Neural progenitor cell (in vitro differentiated cells): ENCODE data around the gene INPP5J. TPM values are rescaled to one million over a fixed set of nuclear protein-coding genes. Genes with fewer than 3 reads are reported as not detected.

Experiments
- DNase-seq: peaks from one replicate; pipeline ENCODE4 v3.0.0-alpha.2; 2016; ENCODE audit warnings: low spot score
- H2AFZ ChIP-seq: fragments of 200-600 bp; sonication (generic); replicated peaks from 2 replicates; pipeline ENCODE4 v1.6.1; 2016; ENCODE audit warnings: antibody characterized with exemption
- H3F3A ChIP-seq: fragments of 200-600 bp; sonication (generic); 2 replicates; pipeline ENCODE4 v1.6.1; 2016; ENCODE audit warnings: antibody characterized with exemption, low read depth
- H3K27ac ChIP-seq: fragments of 200-600 bp; sonication (generic); 2 replicates; pipeline ENCODE4 v1.5.1; 2016; ENCODE audit warnings: mild to moderate bottlenecking
- H3K27me3 ChIP-seq: fragments of 200-600 bp; sonication (generic); 2 replicates; pipeline ENCODE4 v1.6.1; 2016; ENCODE audit warnings: mild to moderate bottlenecking, moderate library complexity
- H3K36me3 ChIP-seq: fragments of 200-600 bp; sonication (generic); 2 replicates; pipeline ENCODE4 v1.5.1; 2016
- H3K4me1 ChIP-seq: fragments of 200-600 bp; sonication (generic); 2 replicates; pipeline ENCODE4 v1.6.1; 2016; ENCODE audit warnings: mixed run types
- H3K4me2 ChIP-seq: fragments of 200-600 bp; sonication (generic); 2 replicates; pipeline ENCODE4 v1.6.1; 2016
- H3K4me3 ChIP-seq: fragments of 200-600 bp; sonication (generic); 2 replicates; pipeline ENCODE4 v1.5.1; 2016
- H3K79me2 ChIP-seq: fragments of 200-600 bp; sonication (generic); 2 replicates; pipeline ENCODE4 v1.6.1; 2016; ENCODE audit warnings: low read depth
- H3K9ac ChIP-seq: fragments of 200-600 bp; sonication (generic); 2 replicates; pipeline ENCODE4 v1.6.1; 2016
- H3K9me3 ChIP-seq: fragments of 200-600 bp; sonication (generic); 2 replicates; pipeline ENCODE4 v1.5.1; 2016; ENCODE audit warnings: low read depth
- H4K20me1 ChIP-seq: fragments of 200-600 bp; sonication (generic); 2 replicates; pipeline ENCODE4 v1.6.1; 2016; ENCODE audit warnings: low read depth
- H3K27ac Mint-ChIP-seq: 3 replicates; pipeline ENCODE4 v1.8.0; 2021; ENCODE audit warnings: mixed read lengths
- H3K27me3 Mint-ChIP-seq: 2 replicates; pipeline ENCODE4 v1.8.0; 2022; ENCODE audit warnings: low read depth, mild to moderate bottlenecking, inconsistent platforms, moderate library complexity, mixed read lengths; ENCODE audit not compliant: insufficient read depth
- H3K36me3 Mint-ChIP-seq: 3 replicates; pipeline ENCODE4 v1.8.0; 2021; ENCODE audit warnings: mixed read lengths
- H3K4me1 Mint-ChIP-seq: 3 replicates; pipeline ENCODE4 v1.8.0; 2021; ENCODE audit warnings: mixed read lengths
- H3K4me3 Mint-ChIP-seq: 3 replicates; pipeline ENCODE4 v1.8.0; 2021; ENCODE audit warnings: mild to moderate bottlenecking, moderate library complexity, mixed read lengths
- H3K9me3 Mint-ChIP-seq: 3 replicates; pipeline ENCODE4 v1.8.0; 2020; ENCODE audit warnings: mixed read lengths
- EZH2 ChIP-seq: fragments of 200-600 bp; sonication (generic); IDR thresholded peaks from 2 replicates; pipeline ENCODE4 v1.6.1; 2017; ENCODE audit warnings: antibody characterized with exemption, mild to moderate bottlenecking, moderate library complexity
- EZH2phosphoT487 ChIP-seq: fragments of 200-600 bp; sonication (generic); IDR thresholded peaks from 2 replicates; pipeline ENCODE4 v1.6.1; 2017; ENCODE audit warnings: antibody characterized with exemption
- total RNA-seq: library from RNA; depleted of rRNA; stranded (reverse); fragments of >200 nt; gene quantifications from 2 replicates; pipeline ENCODE4 v1.2.3, GENCODE V29; 2015; ENCODE audit warnings: low replicate concordance
- TF ChIP-seq, protein P1 (sequence below): fragments of 200-600 bp; sonication (generic); IDR thresholded peaks from 2 replicates; pipeline ENCODE4 v1.5.1; 2017; ENCODE audit warnings: antibody characterized with exemption, mild to moderate bottlenecking

INPP5J gene
- total RNA-seq, 1 donor from 2014 or later = 1.5 TPM

DNA sequence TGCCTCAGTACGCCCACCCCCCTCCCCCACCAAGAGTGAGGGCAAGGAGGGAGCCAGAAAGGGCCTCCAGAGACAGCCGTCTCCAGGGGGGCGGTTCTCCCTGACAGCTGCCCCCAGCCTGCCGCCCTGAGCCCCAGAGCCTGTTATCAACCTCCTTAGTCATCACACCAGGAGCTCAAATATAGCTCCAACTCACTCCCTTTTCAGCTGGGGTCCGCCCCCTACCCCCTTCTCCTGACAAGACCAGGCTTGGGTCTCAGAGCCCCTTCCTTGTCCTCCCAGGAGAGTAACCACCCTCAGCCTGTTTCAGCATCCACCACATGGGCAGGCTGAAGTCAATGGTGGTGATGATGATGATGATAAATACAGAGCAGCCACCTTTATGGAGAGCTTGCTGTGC lies 2.5 kb upstream of the INPP5J start:
- H3K27me3 Mint-ChIP-seq = peaks cover 2% of the 10 kb centered on the region
- Histone ChIP-seq H3K27ac (no peak overlapping the region), H3K27me3 (no peaks in the 10 kb centered on the region), H3K9ac (no peak overlapping the region), H3K4me3 (no peak overlapping the region), H3K9me3 (no peaks in the 10 kb centered on the region), H3K4me2 (no peak overlapping the region), H3K4me1 (peaks cover 3% of the 10 kb centered on the region), H3K36me3 (no peaks in the 10 kb centered on the region), H3F3A (no peaks in the 10 kb centered on the region), H4K20me1 (no peaks in the 10 kb centered on the region), H2AFZ (no peak overlapping the region), H3K79me2 (no peaks in the 10 kb centered on the region)
- no peak for DNase-seq
- H3K9me3 Mint-ChIP-seq = no peaks in the 10 kb centered on the region
- no peaks in the 10 kb centered on the region for H3K36me3 Mint-ChIP-seq
- TF ChIP-seq EZH2phosphoT487 (no peak), EZH2 (no peak)
- TF ChIP-seq, protein P1, sequence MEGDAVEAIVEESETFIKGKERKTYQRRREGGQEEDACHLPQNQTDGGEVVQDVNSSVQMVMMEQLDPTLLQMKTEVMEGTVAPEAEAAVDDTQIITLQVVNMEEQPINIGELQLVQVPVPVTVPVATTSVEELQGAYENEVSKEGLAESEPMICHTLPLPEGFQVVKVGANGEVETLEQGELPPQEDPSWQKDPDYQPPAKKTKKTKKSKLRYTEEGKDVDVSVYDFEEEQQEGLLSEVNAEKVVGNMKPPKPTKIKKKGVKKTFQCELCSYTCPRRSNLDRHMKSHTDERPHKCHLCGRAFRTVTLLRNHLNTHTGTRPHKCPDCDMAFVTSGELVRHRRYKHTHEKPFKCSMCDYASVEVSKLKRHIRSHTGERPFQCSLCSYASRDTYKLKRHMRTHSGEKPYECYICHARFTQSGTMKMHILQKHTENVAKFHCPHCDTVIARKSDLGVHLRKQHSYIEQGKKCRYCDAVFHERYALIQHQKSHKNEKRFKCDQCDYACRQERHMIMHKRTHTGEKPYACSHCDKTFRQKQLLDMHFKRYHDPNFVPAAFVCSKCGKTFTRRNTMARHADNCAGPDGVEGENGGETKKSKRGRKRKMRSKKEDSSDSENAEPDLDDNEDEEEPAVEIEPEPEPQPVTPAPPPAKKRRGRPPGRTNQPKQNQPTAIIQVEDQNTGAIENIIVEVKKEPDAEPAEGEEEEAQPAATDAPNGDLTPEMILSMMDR = no peak
- H3K4me1 Mint-ChIP-seq = peaks cover 13% of the 10 kb centered on the region
- no peak overlapping the region for H3K4me3 Mint-ChIP-seq
- H3K27ac Mint-ChIP-seq = no peak overlapping the region

DNA sequence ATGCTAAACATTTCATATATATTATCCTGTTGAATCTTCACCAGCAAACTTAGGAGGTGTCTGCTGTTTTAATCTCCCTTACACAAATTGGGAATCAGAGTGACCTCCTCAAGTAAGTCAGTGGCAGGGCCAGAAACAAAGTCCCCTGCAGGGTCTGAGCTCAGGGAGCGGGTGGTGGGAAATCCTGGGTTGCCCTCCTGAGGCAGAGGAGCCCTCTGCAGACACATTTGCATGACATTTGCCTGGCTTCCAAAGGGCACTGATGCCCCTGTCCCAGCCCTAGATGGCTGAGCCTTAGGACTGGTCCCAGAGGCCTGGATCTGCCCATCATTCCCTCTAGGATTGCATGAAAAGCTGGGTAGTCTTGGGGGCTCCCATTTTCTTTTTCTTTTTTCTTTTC lies 2.1 kb upstream of the INPP5J start:
- Histone ChIP-seq H3F3A (no peaks in the 10 kb centered on the region), H3K9me3 (no peaks in the 10 kb centered on the region), H3K4me2 (no peak overlapping the region), H2AFZ (no peak overlapping the region), H3K36me3 (no peaks in the 10 kb centered on the region), H3K27ac (no peak overlapping the region), H3K4me3 (no peak overlapping the region), H3K79me2 (no peaks in the 10 kb centered on the region), H3K27me3 (no peaks in the 10 kb centered on the region), H3K9ac (no peak overlapping the region), H4K20me1 (no peaks in the 10 kb centered on the region), H3K4me1 (peaks cover 3% of the 10 kb centered on the region)
- no peak for DNase-seq
- no peak overlapping the region for H3K4me3 Mint-ChIP-seq
- H3K4me1 Mint-ChIP-seq = peaks cover 13% of the 10 kb centered on the region
- no peak overlapping the region for H3K27ac Mint-ChIP-seq
- H3K9me3 Mint-ChIP-seq = no peaks in the 10 kb centered on the region
- peaks cover 2% of the 10 kb centered on the region for H3K27me3 Mint-ChIP-seq
- H3K36me3 Mint-ChIP-seq = no peaks in the 10 kb centered on the region
- TF ChIP-seq EZH2phosphoT487 (no peak), EZH2 (no peak)
- TF ChIP-seq, protein P1 = no peak

DNA sequence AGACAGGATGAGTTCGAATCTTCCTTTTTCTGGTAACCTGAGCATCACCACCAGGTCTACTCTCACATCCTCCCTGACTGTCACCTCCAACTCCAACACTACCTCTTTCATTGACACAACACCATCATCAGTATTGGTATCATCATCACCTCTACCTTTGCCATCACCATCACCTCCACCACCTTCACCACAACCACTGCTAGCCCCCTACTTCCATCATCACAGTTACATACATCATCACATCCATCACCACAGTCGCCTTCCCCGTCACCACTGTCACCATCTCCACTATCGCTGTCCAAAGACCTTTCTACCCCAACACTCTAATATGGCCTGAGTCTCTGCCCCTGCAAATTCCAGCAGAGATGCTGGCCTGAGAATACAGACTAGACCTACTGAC lies 1.4 kb upstream of the INPP5J start:
- Histone ChIP-seq H3K36me3 (no peaks in the 10 kb centered on the region), H3F3A (no peaks in the 10 kb centered on the region), H3K4me2 (no peak overlapping the region), H4K20me1 (no peaks in the 10 kb centered on the region), H3K27ac (no peak overlapping the region), H2AFZ (no peak overlapping the region), H3K9ac (no peak overlapping the region), H3K79me2 (no peaks in the 10 kb centered on the region), H3K4me3 (no peak overlapping the region), H3K9me3 (no peaks in the 10 kb centered on the region), H3K27me3 (no peaks in the 10 kb centered on the region), H3K4me1 (peaks cover 3% of the 10 kb centered on the region)
- no peaks in the 10 kb centered on the region for H3K36me3 Mint-ChIP-seq
- H3K9me3 Mint-ChIP-seq = no peaks in the 10 kb centered on the region
- DNase-seq = no peak
- no peak overlapping the region for H3K4me3 Mint-ChIP-seq
- H3K27ac Mint-ChIP-seq = peak overlapping the region; percentile 43
- TF ChIP-seq, protein P1 = no peak
- TF ChIP-seq EZH2phosphoT487 = no peak
- TF ChIP-seq EZH2 = no peak
- H3K27me3 Mint-ChIP-seq = peaks cover 2% of the 10 kb centered on the region
- H3K4me1 Mint-ChIP-seq = peaks cover 13% of the 10 kb centered on the region

DNA sequence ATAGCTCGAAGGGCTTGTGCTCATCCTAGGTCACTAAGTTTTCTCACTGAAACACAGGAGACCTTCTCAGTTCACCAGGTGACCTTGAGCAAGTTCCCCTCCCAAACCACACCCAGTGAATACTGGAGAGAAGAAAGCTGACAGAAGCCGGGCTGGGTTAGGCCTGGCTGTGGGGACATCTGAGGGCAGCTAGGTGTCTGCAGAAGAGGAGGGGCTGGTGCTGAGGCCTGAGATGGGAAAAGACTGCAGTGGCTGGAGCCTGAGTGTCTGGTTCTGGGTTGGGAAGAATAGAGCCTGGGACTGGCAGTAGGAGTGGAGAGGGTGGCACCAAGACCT lies 602 bp upstream of the INPP5J start:
- H3K9me3 ChIP-seq = no peaks in the 10 kb centered on the region
- Mint-ChIP-seq H3K27me3 (peaks cover 2% of the 10 kb centered on the region), H3K4me3 (peak overlapping the region; percentile 73), H3K4me1 (peaks cover 13% of the 10 kb centered on the region), H3K9me3 (no peaks in the 10 kb centered on the region), H3K36me3 (no peaks in the 10 kb centered on the region), H3K27ac (peak overlapping the region; percentile 27)
- H3F3A ChIP-seq = no peaks in the 10 kb centered on the region
- no peak for TF ChIP-seq EZH2
- no peak for TF ChIP-seq EZH2phosphoT487
- TF ChIP-seq, protein P1 = no peak
- H3K79me2 ChIP-seq = no peaks in the 10 kb centered on the region
- H3K27ac ChIP-seq = no peak overlapping the region
- H3K4me3 ChIP-seq = no peak overlapping the region
- no peaks in the 10 kb centered on the region for H3K36me3 ChIP-seq
- no peak overlapping the region for H2AFZ ChIP-seq
- peaks cover 3% of the 10 kb centered on the region for H3K4me1 ChIP-seq
- H3K4me2 ChIP-seq = no peak overlapping the region
- H3K27me3 ChIP-seq = no peaks in the 10 kb centered on the region
- H3K9ac ChIP-seq = no peak overlapping the region
- H4K20me1 ChIP-seq = no peaks in the 10 kb centered on the region
- DNase-seq = no peak
